ENCODE data around the gene DENND4B. TPM values are rescaled to one million over a fixed set of nuclear protein-coding genes. Genes with fewer than 3 reads are reported as not detected.

The DENND4B gene
- total RNA-seq, 4 donors from 2014 or later: 19.2 to 30.4 (median 26.2) TPM

DNA sequence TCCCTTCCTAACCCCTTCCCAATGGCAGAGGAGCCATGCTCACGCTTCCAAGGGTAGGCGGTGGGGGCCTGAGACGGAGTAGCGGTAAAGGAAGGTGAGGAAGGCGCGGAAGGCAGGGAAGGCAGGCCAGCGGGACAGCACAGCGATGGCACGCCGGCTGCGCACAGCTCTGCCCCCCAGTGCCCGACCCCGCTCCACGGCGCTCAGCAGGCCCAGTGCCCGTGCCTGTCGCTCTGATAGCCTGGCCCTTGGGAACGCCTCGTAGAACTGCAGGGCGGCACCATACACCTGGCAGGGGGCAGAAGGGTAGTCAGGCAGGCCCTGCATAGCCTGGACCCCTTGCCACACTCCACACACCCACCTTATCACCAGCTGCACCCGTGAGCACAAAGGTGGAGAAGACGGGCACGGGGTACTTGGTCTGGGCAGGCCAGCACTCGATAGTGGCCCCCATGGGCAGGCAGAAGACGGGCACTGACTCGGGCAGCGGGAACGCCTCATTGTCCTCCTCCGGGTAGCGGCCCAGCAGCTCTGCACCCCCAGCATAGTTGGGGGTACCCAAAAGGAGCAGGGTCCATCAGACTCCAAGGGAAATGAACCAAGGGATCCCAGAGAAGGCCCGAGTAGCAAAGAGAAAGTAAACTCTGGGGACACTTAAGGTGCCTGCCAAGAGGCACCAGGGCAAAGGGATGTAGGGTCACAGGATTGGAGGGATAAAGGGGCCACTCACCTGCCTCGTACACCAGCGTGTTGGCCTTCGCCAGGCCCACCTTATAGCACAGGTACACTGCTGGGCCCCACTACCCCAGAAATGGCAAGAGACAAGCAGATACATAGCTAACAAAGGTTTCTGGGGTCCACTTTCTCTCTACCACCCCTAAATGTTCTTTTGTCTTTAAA lies 4.4 kb downstream of the DENND4B start:
- Histone ChIP-seq H3K4me1 (peaks cover 24 to 32% (median 26%) of the 10 kb centered on the region in 4 donors), H3K4me3 (no peak overlapping the region), H3K27ac (replicated peaks in 1 of 4) (no peak overlapping the region), H3K9me3 (no peaks in the 10 kb centered on the region), H3K27me3 (no peaks in the 10 kb centered on the region), H3K36me3 (peaks cover 20 to 74% (median 60%) of the 10 kb centered on the region in 4 donors)
- DNase-seq (ENCODE audit: extremely low spot score): no peak
- TF ChIP-seq POLR2A (IDR thresholded peaks at IDR 0.05; ENCODE audit: low read depth): no peak
- TF ChIP-seq EP300 (IDR thresholded peaks at IDR 0.05): no peak
- no peak for TF ChIP-seq CTCF (IDR thresholded peaks at IDR 0.05)
- TF ChIP-seq POLR2AphosphoS5 (IDR thresholded peaks at IDR 0.05): no peak
- intact Hi-C loops (cut with DNase I): loop anchor here (10.0 kb wide), 1 partner anchor 117 kb away; no protein-coding TSS in a partner anchor
- 94% methylated on average over 33 of the region's 34 CpGs for WGBS

DNA sequence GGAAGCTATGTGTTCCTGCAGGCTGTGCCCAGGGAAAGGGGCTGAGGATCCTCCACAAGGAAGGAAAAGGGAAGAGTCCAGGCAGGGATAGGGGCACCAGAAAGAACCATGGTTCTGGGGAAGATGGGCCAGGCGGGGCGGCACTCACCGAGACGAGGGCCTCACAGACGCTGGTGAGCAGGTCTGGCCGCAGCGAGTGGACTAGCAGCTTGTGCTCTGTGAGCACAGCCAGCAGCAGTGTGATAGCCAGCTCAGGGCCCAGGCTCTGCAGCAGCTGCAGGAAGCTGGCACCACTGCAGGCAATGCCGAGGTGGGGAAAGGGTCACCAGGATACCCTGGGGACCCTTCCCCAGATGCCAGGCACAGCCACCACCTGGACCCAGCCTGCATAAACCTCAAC lies 5.8 kb downstream of the DENND4B start:
- no peak for DNase-seq (ENCODE audit: extremely low spot score)
- no peak overlapping the region for H3K4me3 ChIP-seq
- intact Hi-C loops (cut with DNase I): loop anchor here (10.0 kb wide), 1 partner anchor 116 kb away; no protein-coding TSS in a partner anchor
- peaks cover 19 to 26% (median 21%) of the 10 kb centered on the region in 4 donors for H3K4me1 ChIP-seq
- no peak for TF ChIP-seq POLR2AphosphoS5 (IDR thresholded peaks at IDR 0.05)
- no peak for TF ChIP-seq CTCF (IDR thresholded peaks at IDR 0.05)
- no peak for TF ChIP-seq EP300 (IDR thresholded peaks at IDR 0.05)
- TF ChIP-seq POLR2A (IDR thresholded peaks at IDR 0.05; ENCODE audit: low read depth): no peak
- no peak overlapping the region for H3K27ac ChIP-seq (replicated peaks in 1 of 4)
- 84% methylated on average over 7 of the region's 8 CpGs for WGBS
- peaks cover 33 to 84% (median 73%) of the 10 kb centered on the region in 4 donors for H3K36me3 ChIP-seq
- H3K9me3 ChIP-seq: no peaks in the 10 kb centered on the region
- no peaks in the 10 kb centered on the region for H3K27me3 ChIP-seq

DNA sequence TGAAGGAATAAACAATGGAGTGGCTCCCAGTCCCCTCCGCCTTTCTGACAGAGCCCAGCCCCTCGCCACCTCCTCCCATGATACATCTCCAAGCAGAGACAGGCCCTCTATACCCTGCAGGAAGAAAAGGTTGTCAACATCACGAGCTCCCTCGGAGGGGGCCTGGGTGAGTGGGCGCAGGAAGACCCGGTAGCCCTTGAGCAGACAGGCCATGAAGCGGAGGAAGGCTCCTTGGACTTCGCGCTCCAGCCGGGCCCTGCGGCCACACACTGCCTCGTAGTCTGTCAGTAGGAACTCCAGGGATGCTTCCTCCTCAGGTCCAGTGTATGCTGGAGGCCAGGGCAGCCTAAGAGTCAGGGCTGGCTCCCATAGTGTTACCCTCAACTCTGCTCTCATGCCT lies 7.0 kb downstream of the DENND4B start:
- no peak overlapping the region for H3K4me3 ChIP-seq
- peaks cover 6 to 14% (median 11%) of the 10 kb centered on the region in 4 donors for H3K4me1 ChIP-seq
- peaks cover 44 to 97% (median 86%) of the 10 kb centered on the region in 4 donors for H3K36me3 ChIP-seq
- TF ChIP-seq POLR2A (IDR thresholded peaks at IDR 0.05; ENCODE audit: low read depth) (no peak), CTCF (IDR thresholded peaks at IDR 0.05) (no peak), EP300 (IDR thresholded peaks at IDR 0.05) (no peak), POLR2AphosphoS5 (IDR thresholded peaks at IDR 0.05) (no peak)
- intact Hi-C loops (cut with DNase I): no loop called here
- no peak for DNase-seq (ENCODE audit: extremely low spot score)
- H3K27ac ChIP-seq (replicated peaks in 1 of 4): no peak overlapping the region
- WGBS: 83% methylated on average over 4 of the region's 12 CpGs
- H3K27me3 ChIP-seq: no peaks in the 10 kb centered on the region
- H3K9me3 ChIP-seq: no peaks in the 10 kb centered on the region

DNA sequence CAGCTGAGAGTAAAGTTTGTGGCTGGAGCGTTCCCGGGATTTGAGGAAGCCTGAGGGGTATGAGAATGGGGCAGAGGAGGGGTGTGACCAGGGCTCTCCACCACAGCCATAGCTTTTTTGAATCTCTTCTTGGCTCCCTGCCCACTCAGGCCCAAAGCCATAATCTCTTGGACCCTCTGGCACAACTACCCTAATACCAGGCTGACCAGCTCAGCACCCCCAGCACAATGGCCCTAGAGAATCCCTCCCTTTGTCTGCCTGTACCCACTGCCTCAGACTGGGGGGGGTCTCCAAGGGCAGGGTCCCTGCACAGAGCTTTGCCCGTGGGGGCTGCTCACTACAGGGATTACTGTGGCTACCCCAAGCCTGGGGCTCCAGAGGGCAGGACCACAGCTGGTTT lies 7.5 kb downstream of the DENND4B start:
- no peak for DNase-seq (ENCODE audit: extremely low spot score)
- Histone ChIP-seq H3K4me3 (no peak overlapping the region), H3K27ac (replicated peaks in 1 of 4) (no peak overlapping the region), H3K4me1 (peaks cover 2 to 9% (median 6%) of the 10 kb centered on the region in 4 donors), H3K36me3 (peaks cover 47 to 100% (median 90%) of the 10 kb centered on the region in 4 donors), H3K9me3 (no peaks in the 10 kb centered on the region), H3K27me3 (no peaks in the 10 kb centered on the region)
- TF ChIP-seq POLR2A (IDR thresholded peaks at IDR 0.05; ENCODE audit: low read depth) (no peak), CTCF (IDR thresholded peaks at IDR 0.05) (no peak), EP300 (IDR thresholded peaks at IDR 0.05) (no peak), POLR2AphosphoS5 (IDR thresholded peaks at IDR 0.05) (no peak)
- intact Hi-C loops (cut with DNase I): no loop called here
- WGBS: 79% methylated on average over 3 of the region's 3 CpGs
